NCI-H187 treated with DMSO at 0.1 percent for 48 hours (cell line): ENCODE measurements around the gene MED27.

Experiments used
- DNase-seq: peaks from one replicate; lab custom pipeline; 2025; lab: John Stamatoyannopoulos, UW

Gene MED27

DNA sequence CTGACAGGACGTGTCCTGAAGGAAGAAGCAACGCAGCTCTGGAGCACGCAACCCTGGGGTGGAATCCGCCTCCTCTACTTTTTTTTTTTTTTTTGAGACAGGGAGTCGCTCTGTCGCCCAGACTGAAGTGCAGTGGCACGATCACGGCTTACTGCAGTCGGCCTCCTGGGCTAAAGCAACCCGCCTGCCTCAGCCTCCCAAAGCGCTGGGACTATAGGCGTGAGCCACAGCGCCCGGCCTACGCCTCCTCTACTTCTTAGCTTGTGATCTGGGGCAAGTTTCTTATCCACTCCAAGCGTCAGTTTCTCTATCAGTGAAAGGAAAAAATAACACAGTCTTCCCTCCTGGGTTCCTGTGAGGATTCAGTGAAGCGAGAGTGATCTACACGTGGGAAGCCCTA is 243.6 kb downstream of the MED27 start:
- DNase-seq: no peak

GRCh38 chr9:131835151-131835910 is 244.3 kb downstream of the MED27 start:
- DNase-seq: no peak

GRCh38 chr9:131834721-131835120 is 244.9 kb downstream of the MED27 start:
- no peak for DNase-seq

DNA sequence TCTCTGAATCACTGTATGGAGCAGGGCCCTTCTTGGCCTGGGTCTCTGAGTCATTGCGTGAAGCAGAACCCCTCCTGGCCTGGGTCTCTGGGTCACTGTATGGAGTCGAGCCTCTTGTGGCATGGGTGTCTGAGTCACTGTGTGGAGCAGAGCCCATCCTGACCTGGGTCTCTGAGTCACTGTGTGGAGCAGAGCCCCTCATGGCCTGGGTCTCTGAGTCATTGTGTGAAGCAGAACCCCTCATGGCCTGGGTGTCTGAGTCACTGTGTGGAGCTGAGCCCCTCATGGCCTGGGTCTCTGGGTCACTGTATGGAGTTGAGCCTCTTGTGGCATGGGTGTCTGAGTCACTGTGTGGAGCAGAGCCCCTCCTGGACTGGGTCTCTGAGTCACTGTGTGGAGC is 245.8 kb downstream of the MED27 start:
- no peak for DNase-seq

DNA sequence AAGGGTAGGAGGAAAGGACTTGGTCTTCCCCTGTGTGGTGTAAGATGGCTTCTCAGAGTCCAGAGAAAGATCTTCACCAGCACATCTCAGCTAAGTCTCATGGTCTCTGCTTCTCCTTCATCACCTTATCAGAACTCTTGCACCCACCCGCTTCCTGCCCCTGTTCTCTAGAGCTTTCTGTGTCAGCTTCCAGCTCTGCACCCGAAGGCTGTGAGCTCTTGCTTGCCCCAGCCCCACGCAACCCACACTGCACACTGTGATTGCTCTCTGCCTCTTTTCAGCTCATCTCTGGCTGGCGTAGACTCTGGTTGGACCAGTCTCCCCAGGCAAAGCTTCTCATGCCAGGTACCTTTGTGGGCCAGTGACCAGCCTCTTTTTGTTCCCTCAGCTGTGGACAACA is 246.6 kb downstream of the MED27 start:
- DNase-seq: no peak

DNA sequence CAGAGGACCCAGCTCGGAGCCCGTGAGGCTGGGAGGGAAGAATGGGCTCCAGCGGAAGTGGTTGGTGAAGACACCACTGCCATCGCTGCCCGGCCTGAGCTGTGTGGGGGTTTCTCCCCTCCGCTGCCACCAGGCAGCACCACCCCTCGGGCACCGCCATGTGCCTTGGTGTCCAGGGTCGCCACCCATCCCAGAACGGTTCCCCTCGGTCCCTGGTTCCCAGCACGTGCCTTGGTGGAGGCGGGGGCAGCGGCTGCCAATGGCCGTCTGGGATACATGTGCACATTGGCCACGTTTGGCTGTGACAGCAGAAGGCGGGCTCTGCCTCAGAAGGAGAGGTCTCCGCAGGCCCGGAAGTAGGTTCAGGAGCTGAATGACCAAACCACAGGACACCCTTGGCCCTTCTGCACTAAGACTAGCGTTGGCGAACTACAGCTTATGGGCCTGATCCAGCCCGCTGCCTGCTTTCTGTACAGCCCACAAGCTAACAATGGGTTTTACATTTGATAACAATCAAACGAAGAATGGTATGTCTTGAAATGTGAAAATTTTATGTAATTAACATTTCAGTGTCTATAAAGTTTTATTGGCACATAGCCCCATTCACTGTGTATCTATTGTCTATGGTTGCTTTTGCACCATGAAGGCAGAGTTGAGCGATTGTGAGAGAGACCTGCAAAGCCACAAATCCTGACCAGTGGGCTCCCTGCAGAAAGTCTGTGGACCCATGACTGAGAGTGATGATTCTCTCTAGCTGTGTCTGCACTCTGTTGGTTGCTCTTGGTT is 248.1 kb downstream of the MED27 start:
- no peak for DNase-seq

- no peak for DNase-seq
Observed at GRCh38 chr9:131827821-131828369, 251.8 kb downstream of the MED27 start.

GRCh38 chr9:131826966-131827525 is 252.6 kb downstream of the MED27 start:
- no peak for DNase-seq

DNA sequence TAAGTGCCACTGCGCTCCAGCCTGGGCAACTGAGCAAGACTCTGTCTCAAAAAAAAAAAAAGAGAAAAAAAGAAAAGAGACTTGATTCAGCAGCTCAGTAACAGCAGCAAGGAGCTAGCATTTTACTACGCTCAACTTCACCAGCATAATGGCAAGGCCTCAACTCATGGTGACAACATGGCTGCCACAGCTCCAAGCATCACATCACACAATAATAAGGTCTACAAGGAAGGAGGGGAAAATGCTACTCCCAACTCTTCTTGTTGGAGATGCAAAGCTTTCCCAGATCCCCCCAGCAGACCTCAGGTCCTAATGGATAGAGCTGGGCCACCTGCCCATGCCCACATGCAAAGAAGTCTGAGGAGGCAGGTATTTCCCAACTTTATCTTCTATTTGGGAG is 253.6 kb downstream of the MED27 start:
- no peak for DNase-seq

DNA sequence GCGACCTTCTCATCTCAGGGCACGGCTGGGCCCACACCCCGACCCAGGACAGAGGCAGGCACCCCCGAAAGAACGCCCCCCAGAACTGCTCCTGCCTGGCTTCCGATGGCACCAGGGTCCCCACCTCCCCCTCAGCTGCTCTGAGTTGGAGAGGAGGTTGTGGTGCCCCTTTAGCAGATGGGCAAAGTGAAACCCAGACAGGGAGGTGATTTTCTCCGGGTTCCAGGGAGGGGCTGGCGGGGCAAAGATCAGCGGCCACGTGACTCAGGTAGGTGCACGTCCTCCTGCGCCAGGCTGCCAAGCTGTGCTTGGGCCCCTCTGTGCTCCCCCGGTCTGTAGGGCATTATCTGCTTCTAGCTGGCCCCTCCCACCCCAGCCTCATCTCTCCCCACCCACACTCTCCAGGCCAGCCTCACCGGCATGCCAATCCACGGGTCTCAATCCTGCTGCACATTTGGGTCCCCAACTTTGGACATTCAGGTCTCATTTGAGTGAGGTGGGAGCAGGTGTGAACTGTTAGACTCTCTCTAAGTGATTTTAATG is 254.6 kb downstream of the MED27 start:
- DNase-seq: no peak

DNA sequence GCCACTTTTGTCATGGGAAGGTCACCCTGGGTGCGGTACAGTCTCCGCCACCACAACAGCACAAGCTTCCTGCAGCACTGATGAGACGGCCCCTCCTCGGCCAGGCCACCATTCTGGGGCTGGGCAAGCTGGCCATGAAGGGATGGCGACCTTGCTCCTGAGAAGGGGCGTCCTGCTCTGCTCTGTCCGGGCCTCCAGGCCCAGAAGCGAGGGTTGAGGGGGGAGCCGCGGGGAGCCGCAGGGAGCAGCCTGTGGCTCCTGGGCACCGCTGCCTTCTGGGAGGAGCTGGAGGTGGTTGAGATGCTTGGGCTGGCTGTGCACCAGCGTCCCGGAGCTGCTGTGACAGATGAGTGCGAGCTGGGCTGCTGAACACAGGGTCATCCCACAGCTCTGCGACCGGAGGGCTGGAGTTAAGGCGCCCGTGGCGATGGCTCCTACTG is 255.5 kb downstream of the MED27 start:
- no peak for DNase-seq

GRCh38 chr9:131823701-131824146 is 255.9 kb downstream of the MED27 start:
- DNase-seq: no peak

GRCh38 chr9:131818089-131818488 is 261.6 kb downstream of the MED27 start:
- DNase-seq: no peak

DNA sequence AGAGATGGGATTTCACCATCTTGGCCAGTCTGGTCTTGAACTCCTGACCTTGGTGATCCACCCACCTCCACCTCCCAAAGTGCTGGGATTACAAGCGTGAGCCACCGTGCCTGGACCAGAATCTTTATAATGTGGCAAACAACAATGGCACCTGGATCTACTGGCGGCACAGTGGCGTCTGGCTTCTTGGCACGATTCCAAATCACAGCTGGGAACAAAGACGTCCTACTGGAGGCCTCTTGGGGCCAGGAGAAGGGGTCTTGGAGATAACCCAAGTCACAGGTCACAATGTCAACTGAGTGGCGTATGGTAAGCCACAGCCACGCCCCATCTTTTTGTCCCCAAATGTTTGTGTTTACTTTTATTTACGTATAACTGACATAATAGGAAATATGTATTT is 262.0 kb downstream of the MED27 start:
- DNase-seq: no peak

DNA sequence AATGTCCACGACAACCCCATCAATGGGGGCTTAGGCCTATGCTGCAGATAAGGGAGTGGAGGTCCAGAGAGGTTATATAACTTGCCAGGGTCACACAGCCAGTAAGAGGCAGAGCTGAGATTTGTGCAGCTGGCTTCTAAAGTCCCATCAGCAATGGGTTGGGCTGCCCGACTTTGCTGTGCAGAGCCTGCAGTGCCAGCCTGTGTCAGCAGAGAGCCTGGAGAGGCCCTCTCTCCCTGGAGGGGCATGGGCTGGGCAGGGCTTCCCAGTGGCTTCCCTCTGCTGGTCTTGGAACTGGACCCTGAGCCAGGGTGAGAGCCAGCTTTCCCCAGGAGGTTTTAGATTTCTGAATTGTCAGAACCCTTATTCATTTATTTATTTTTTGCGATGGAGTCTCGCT is 262.6 kb downstream of the MED27 start:
- no peak for DNase-seq

DNA sequence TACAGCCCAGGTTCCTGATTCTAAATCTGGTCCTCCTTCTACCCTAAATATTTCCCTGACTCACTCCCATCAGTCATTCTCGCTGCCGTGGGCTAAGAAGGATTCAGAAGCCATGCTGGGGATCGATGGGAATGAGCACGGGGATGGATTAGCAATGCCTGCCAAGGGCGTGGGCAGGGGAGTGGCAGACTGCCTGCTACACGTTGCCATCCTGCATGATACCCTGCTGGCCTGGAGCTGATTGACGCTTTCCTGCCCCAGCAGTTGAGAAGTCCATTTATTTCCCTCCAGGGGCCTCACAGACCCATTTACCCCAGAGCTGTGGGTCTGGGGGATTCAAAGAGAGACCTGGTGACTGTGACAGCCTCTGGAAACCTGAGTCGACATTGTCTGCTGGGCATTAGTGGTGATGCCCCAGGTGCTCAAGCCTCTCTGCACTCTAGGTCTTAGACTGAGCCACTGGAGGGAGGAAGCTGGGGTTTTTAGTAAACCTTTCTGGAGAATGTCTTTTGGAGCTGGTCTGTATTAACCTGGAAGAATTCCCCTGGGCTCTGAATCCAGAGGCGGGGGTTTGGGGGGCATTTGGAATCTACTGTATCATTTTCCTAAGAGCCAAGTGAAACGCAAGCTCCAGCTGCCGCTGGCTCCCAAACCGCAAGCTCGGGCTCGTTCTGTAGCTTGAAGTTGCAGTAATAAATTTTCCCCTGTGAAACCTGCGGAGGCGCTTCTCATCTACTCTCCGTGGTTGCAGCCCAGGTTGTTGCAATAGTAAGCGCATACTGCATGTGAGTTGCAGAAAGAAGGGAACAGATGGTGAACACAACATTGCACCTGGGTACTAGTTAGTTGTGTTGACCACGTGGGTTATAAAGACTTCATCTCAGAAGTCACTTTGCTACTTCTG is 263.4 kb downstream of the MED27 start:
- DNase-seq: no peak

GRCh38 chr9:131814707-131815106 is 265.0 kb downstream of the MED27 start:
- no peak for DNase-seq

GRCh38 chr9:131813116-131813515 is 266.6 kb downstream of the MED27 start:
- DNase-seq: no peak

DNA sequence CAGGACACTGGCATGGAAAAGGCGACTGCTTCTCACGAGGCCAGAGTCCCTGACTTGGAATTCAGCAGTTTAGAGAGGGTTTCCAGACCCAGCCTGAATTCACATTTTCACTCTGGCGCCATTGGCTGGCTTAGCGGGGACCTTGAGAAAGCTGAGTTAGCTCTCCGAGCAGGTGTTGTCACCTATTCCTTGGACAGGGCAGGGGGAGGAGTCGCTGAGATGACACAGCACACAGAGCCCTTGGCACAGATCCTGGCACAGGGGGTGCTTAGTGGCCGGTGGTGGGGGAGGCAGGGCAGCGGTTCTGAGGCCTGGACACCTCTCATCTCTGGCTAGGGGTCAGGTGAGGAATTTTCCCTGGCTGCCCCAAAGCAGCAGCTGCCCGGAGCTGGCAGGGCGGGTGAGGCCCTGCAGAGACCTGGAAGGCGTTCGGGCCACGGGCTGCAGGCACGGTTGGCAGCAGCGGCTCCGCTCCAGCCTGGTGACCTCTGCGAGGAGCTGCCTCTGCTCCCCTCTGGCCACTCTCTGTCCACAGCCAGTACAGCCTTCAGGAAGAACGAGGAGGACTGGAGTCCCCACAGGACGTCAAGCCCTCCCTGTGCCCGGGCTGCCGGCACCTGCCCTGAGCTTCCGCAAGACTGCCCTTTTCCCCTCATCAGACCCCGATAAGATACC is 267.4 kb downstream of the MED27 start:
- DNase-seq: no peak

DNA sequence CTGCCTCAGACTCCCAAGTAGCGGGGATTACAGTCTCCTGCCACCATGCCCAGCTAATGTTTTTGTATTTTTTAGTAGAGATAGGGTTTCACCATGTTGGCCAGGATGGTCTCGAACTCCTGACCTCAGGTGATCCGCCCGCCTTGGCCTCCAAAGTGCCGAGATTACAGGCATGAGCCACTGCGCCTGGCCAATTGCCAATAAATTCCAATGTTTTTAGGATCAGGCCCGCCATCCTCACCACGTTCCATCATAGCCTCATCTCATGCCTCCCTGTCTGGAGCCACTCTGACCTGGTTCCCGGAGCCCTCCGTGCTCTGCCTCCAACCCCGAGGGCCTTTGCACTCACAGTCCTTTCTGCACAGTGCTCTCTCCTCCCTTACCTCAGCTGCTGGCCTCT is 268.3 kb downstream of the MED27 start:
- no peak for DNase-seq
